Measurements from ENCODE around the gene ADAM15.

GRCh38 chr1:155094622-155094948 lies 43.5 kb downstream of the ADAM15 start:
- TF ChIP-seq, protein P1, sequence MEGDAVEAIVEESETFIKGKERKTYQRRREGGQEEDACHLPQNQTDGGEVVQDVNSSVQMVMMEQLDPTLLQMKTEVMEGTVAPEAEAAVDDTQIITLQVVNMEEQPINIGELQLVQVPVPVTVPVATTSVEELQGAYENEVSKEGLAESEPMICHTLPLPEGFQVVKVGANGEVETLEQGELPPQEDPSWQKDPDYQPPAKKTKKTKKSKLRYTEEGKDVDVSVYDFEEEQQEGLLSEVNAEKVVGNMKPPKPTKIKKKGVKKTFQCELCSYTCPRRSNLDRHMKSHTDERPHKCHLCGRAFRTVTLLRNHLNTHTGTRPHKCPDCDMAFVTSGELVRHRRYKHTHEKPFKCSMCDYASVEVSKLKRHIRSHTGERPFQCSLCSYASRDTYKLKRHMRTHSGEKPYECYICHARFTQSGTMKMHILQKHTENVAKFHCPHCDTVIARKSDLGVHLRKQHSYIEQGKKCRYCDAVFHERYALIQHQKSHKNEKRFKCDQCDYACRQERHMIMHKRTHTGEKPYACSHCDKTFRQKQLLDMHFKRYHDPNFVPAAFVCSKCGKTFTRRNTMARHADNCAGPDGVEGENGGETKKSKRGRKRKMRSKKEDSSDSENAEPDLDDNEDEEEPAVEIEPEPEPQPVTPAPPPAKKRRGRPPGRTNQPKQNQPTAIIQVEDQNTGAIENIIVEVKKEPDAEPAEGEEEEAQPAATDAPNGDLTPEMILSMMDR (IDR thresholded peaks at IDR 0.05; ENCODE audit: low read depth, low read length) = no peak
- no peak for TF ChIP-seq POLR2A (IDR thresholded peaks at IDR 0.05; ENCODE audit: extremely low read depth, insufficient read length)
